Coronary artery (tissue), 2 donors: ENCODE results near the gene IL18RAP.

ENCODE experiments used
- DNase-seq: peaks from one replicate; pipeline ENCODE4 v3.0.0-alpha.2; 2017; ENCODE audit warnings: low spot score
- H3K27ac ChIP-seq, 2 donors: fragments of 200-600 bp; sonication (generic); one replicate each; pipeline ENCODE4 v1.5.1; 2016 to 2019
- H3K4me3 ChIP-seq: fragments of 200-600 bp; sonication (generic); 2 replicates; pipeline ENCODE4 v1.5.1; 2016; ENCODE audit warnings: mild to moderate bottlenecking, moderate library complexity
- TF ChIP-seq, protein P1 (sequence below): fragments of 200-600 bp; sonication (generic); IDR thresholded peaks from one replicate; pipeline ENCODE4 v1.5.1; 2019; ENCODE audit warnings: antibody characterized with exemption

Gene IL18RAP

DNA sequence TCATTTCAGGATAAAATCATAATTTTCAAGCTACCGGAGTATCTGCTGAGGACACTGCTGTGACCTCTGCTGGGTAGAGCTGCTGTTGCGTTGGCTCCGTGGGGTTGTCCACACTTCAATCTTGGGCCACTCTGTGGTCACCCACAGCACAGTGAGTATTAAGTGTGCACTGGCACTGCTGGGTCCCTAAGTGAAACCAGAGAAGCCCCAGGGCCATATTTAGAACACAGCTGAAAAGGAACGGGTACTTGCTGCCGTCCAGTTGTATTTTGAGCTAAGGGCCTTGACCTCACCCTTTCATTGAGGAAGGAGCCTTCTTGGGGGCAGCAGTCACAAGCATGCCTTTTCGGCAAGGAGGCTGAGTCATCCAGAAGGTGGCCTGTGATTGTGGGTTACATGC lies 60.1 kb downstream of the IL18RAP start:
- no peak overlapping the region for H3K4me3 ChIP-seq
- TF ChIP-seq, protein P1, sequence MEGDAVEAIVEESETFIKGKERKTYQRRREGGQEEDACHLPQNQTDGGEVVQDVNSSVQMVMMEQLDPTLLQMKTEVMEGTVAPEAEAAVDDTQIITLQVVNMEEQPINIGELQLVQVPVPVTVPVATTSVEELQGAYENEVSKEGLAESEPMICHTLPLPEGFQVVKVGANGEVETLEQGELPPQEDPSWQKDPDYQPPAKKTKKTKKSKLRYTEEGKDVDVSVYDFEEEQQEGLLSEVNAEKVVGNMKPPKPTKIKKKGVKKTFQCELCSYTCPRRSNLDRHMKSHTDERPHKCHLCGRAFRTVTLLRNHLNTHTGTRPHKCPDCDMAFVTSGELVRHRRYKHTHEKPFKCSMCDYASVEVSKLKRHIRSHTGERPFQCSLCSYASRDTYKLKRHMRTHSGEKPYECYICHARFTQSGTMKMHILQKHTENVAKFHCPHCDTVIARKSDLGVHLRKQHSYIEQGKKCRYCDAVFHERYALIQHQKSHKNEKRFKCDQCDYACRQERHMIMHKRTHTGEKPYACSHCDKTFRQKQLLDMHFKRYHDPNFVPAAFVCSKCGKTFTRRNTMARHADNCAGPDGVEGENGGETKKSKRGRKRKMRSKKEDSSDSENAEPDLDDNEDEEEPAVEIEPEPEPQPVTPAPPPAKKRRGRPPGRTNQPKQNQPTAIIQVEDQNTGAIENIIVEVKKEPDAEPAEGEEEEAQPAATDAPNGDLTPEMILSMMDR: no peak
- H3K27ac ChIP-seq: no peak overlapping the region
- DNase-seq: no peak

DNA sequence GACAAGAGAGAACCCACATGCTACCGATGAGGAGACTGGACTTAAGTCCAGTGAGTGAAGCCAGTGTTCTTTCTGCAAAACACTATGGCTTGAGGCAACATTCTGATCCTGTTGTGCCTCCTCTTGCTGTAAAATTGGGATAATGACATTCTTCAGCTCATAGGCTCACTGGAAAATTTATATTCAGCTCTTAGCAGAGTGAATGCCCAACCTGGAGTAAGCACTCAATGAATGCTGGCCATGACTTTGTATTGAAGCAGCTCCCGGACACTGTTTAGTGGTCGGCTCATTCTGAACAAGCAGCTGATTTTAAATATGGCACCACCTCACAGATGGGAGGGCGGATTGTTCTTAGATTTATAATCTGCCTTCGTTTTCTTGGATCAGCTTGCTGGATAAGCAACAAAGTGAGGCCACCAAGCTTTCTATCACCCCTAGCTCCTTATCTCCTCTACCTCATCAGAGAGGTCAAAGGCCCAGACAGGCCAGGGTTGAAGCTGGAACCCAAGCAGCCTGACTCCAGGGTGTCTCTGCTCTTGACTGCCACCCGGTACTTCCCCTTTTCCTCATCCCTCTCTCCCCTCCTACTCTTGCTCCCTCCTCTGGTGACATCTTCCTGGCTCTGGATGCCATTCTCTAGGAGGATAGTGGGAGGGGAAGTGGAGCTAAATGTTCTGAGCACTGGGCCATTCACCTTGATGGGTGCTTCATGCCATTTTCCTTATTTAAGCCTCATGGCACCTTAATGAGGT lies 61.5 kb downstream of the IL18RAP start:
- Histone ChIP-seq H3K27ac (no peak overlapping the region), H3K4me3 (no peak overlapping the region)
- DNase-seq: no peak
- TF ChIP-seq, protein P1: no peak

DNA sequence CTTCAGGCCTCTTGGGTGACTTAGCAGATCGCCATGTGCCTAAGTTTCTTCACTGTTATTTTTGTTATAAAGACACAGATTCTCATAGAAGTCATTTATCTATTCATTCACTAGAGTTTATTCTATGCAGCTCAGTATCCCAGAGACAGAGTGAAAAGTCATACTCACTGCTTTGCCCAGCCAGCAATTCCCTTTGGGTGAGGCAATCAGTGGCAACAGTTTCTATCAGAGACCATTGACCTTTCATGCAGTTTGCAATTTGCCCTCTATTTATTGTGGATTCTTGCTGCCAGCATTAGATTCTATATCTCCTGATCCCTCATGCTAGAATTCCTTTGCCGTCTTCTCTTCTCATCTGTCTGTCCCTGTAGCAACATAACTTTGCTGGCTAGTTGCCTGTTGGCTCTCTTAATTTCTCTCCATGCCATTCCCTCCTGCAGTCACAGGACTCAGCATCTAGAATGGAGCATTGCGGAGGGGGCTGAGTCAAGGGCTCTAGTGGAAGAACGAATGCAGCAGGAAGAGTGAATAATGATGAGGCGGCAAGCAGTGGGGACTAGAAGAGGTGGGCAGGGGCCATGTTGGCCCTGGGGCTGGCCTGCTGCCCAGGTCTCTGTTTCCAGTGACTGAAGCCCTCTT lies 62.3 kb downstream of the IL18RAP start:
- DNase-seq: no peak
- H3K27ac ChIP-seq: no peak overlapping the region
- H3K4me3 ChIP-seq: no peak overlapping the region
- TF ChIP-seq, protein P1: no peak

DNA sequence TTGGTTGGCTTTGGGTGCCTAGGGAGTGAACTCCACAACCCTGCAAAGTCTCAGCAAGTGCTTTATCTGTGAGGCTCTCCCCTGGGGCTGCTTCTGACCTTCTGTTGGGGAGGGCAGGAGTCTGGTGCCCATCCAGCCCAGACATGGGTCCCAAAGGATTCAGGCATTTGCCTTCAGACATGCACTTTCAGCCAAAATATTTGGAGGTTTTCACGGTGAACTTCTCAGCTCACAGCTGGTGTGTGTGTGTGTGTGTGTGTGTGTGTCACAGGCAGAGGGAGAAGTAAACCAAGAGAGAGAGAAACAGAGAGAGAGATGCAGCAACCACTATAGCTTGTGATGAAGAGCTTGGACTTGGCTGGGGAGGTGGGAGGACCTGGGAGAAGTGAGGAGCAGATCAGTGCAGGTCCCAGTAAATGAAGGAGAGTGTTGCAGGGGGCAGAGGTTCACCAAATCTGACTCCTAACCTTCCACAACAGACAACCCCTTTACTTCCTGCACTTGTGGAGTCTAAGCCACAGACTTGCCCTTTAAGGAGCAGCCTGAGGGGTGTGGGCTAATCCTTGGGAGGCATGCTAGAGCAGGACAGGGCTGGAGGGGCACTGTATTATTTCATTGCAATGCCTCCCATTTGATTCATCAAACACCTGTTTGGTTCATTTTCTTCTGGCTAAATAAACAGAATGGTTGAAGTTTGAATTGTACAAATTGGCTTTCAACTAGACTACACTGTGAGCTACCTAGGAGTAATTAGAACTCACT lies 64.2 kb downstream of the IL18RAP start:
- Histone ChIP-seq H3K27ac (no peak overlapping the region), H3K4me3 (no peak overlapping the region)
- DNase-seq: no peak
- TF ChIP-seq, protein P1: no peak

DNA sequence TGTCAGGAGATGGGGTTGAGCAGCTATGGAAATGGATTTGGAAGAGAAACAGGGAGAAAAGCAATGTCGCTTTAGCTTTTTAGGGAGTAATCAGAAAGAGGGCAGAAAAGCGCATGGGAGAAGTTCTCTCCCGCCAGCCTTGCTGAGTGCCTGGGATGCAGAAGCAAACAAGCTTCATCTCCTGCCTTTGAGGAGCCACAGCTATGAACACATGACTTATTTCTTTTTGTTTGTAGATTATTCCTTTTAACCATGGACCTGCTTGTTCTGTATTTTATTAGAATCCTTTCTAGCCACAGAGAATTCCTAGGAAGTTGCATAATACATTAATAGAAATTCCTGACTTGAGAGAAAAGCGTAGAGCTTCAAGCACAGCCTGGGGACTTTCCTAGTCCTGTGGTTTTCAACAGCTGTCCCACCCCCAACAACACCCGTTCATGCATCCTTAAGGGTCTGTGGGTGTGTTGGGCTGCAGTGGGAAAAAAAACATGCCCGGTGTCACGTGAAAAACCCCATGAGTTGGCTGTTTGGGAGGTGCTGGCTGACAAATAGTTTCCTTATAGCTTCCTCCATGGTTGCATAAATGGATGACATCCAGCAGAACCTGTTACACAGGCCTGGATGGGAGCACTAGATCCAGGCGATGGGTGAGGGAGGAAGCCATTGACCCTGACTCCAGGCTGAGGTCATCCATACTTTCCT lies 65.0 kb downstream of the IL18RAP start:
- TF ChIP-seq, protein P1: no peak
- H3K27ac ChIP-seq: no peak overlapping the region
- no peak overlapping the region for H3K4me3 ChIP-seq
- no peak for DNase-seq

DNA sequence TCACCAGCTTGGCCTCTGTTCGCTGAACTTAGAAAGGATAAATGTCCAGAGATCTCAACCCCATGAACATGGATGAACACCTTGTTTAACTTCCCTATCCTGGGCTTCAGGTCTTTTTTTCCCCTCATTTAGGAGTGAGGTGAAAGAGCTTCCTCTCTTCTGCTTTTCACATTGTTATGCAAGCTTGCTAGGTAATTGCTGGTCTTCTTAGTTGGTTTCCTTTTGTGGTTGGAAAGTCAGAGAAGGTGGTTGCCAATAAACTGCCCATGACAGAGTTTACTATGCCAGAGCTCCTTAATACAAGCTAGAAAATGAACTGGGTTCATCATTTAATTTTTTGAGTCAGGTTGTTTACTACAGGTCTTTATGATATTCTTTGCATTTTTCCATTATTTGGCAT lies 66.7 kb downstream of the IL18RAP start:
- Histone ChIP-seq H3K27ac (no peak overlapping the region), H3K4me3 (no peak overlapping the region)
- DNase-seq: no peak
- TF ChIP-seq, protein P1: no peak
